Loucy (cell line): ENCODE measurements around the gene CRYZL1.

Experiments used
- H2AFZ ChIP-seq: fragments of 200-600 bp; sonication (generic); 2 replicates; pipeline ENCODE4 v1.6.0; 2016; ENCODE audit warnings: antibody characterized with exemption, mild to moderate bottlenecking, low read length, moderate library complexity
- H3F3A ChIP-seq: fragments of 200-600 bp; 2 replicates; pipeline ENCODE4 v1.6.0; 2016; ENCODE audit warnings: antibody characterized with exemption, low read depth, mild to moderate bottlenecking
- H3K27me3 ChIP-seq: fragments of 200-600 bp; sonication (generic); 2 replicates; pipeline ENCODE4 v1.6.1; 2014; ENCODE audit warnings: low read length, mild to moderate bottlenecking; ENCODE audit not compliant: insufficient read depth, poor library complexity, severe bottlenecking
- H3K36me3 ChIP-seq: fragments of 200-600 bp; sonication (generic); 2 replicates; pipeline ENCODE4 v1.6.1; 2016; ENCODE audit warnings: low read length; ENCODE audit not compliant: insufficient read depth
- H3K4me1 ChIP-seq: fragments of 200-600 bp; sonication (generic); 2 replicates; pipeline ENCODE4 v1.5.1; 2014; ENCODE audit warnings: low read length, mild to moderate bottlenecking; ENCODE audit not compliant: insufficient read depth, poor library complexity, severe bottlenecking
- H3K4me2 ChIP-seq: fragments of 200-600 bp; sonication (generic); 2 replicates; pipeline ENCODE4 v1.6.0; 2014; ENCODE audit warnings: antibody characterized with exemption, low read length, low read depth, mild to moderate bottlenecking; ENCODE audit not compliant: poor library complexity, severe bottlenecking
- H3K4me3 ChIP-seq: fragments of 200-600 bp; sonication (generic); 2 replicates; pipeline ENCODE4 v1.5.1; 2014; ENCODE audit warnings: low read length, mild to moderate bottlenecking, mixed read lengths; ENCODE audit not compliant: poor library complexity, severe bottlenecking
- H3K79me2 ChIP-seq: fragments of 200-600 bp; sonication (generic); 2 replicates; pipeline ENCODE4 v1.6.1; 2014; ENCODE audit warnings: low read length; ENCODE audit not compliant: insufficient read depth
- H3K9ac ChIP-seq: fragments of 200-600 bp; sonication (generic); 2 replicates; pipeline ENCODE4 v1.6.0; 2014; ENCODE audit warnings: mild to moderate bottlenecking, low read depth, low read length, moderate library complexity; ENCODE audit not compliant: poor library complexity, severe bottlenecking
- H3K9me2 ChIP-seq: fragments of 200-600 bp; sonication (generic); replicated peaks from 2 replicates; pipeline ENCODE4 v1.6.1; 2016; ENCODE audit warnings: low read depth, low read length, mixed read lengths
- H3K9me3 ChIP-seq: fragments of 200-600 bp; sonication (generic); 2 replicates; pipeline ENCODE4 v1.6.1; 2014; ENCODE audit warnings: mild to moderate bottlenecking, antibody characterized with exemption, low read length, low read depth; ENCODE audit not compliant: insufficient read depth
- H4K20me1 ChIP-seq: fragments of 200-600 bp; sonication (generic); 2 replicates; pipeline ENCODE4 v1.6.0; 2014; ENCODE audit warnings: antibody characterized with exemption, low read length, mild to moderate bottlenecking; ENCODE audit not compliant: insufficient read depth, poor library complexity, severe bottlenecking
- CTCF ChIP-seq: fragments of 200-600 bp; sonication (generic); conservative IDR thresholded peaks from 2 replicates; pipeline ENCODE4 v1.5.1; 2014; ENCODE audit warnings: mild to moderate bottlenecking, antibody characterized with exemption, low read length
- EZH2phosphoT487 ChIP-seq: fragments of 200-600 bp; IDR thresholded peaks from 2 replicates; pipeline ENCODE4 v1.6.1; 2018; ENCODE audit warnings: antibody characterized with exemption, mild to moderate bottlenecking, moderate library complexity, borderline replicate concordance

Gene CRYZL1

GRCh38 chr21:33561373-33561772 lies 80.2 kb downstream of the CRYZL1 start:
- H3K79me2 ChIP-seq: peaks cover 82% of the 10 kb centered on the region
- TF ChIP-seq EZH2phosphoT487: no peak
- no peak for TF ChIP-seq CTCF
- H3F3A ChIP-seq: no peaks in the 10 kb centered on the region; the same call in 1 of the 2 replicates
- no peak overlapping the region for H3K4me3 ChIP-seq
- no peaks in the 10 kb centered on the region for H3K27me3 ChIP-seq
- no peaks in the 10 kb centered on the region for H3K9me3 ChIP-seq
- H4K20me1 ChIP-seq: peaks cover 68% of the 10 kb centered on the region
- H3K4me2 ChIP-seq: no peak overlapping the region
- no peak overlapping the region for H2AFZ ChIP-seq
- H3K36me3 ChIP-seq: peaks cover 78% of the 10 kb centered on the region
- H3K4me1 ChIP-seq: peaks cover 10% of the 10 kb centered on the region
- no peak overlapping the region for H3K9ac ChIP-seq
- H3K9me2 ChIP-seq: no peaks in the 10 kb centered on the region

- Histone ChIP-seq H4K20me1 (peaks cover 72% of the 10 kb centered on the region), H3K36me3 (peaks cover 81% of the 10 kb centered on the region), H3K27me3 (no peaks in the 10 kb centered on the region)
Measured at GRCh38 chr21:33560965-33561364, 80.6 kb downstream of the CRYZL1 start.

GRCh38 chr21:33559813-33560212 lies 81.7 kb downstream of the CRYZL1 start:
- no peak overlapping the region for H3K9ac ChIP-seq
- H3K27me3 ChIP-seq: no peaks in the 10 kb centered on the region
- H2AFZ ChIP-seq: no peak overlapping the region
- no peaks in the 10 kb centered on the region; the same call in 1 of the 2 replicates for H3F3A ChIP-seq
- no peaks in the 10 kb centered on the region for H3K9me3 ChIP-seq
- peaks cover 92% of the 10 kb centered on the region for H3K79me2 ChIP-seq
- no peaks in the 10 kb centered on the region for H3K9me2 ChIP-seq
- peaks cover 21% of the 10 kb centered on the region for H3K4me1 ChIP-seq
- TF ChIP-seq CTCF (no peak), EZH2phosphoT487 (no peak)
- H4K20me1 ChIP-seq: peaks cover 82% of the 10 kb centered on the region
- no peak overlapping the region for H3K4me2 ChIP-seq
- no peak overlapping the region for H3K4me3 ChIP-seq
- H3K36me3 ChIP-seq: peaks cover 90% of the 10 kb centered on the region

More at GRCh38 chr21:33560965-33561364, 80.6 kb downstream of the CRYZL1 start:
- Histone ChIP-seq H3K4me3 (no peak overlapping the region), H3K79me2 (peaks cover 86% of the 10 kb centered on the region), H3K9me3 (no peaks in the 10 kb centered on the region), H3K4me1 (peaks cover 12% of the 10 kb centered on the region), H3K9ac (no peak overlapping the region), H3K4me2 (no peak overlapping the region), H3K9me2 (no peaks in the 10 kb centered on the region), H2AFZ (no peak overlapping the region), H3F3A (no peaks in the 10 kb centered on the region; the same call in 1 of the 2 replicates)
- TF ChIP-seq EZH2phosphoT487: no peak

- no peak for TF ChIP-seq EZH2phosphoT487
- no peak for TF ChIP-seq CTCF
- no peaks in the 10 kb centered on the region for H3K9me3 ChIP-seq
- H3K36me3 ChIP-seq: peaks cover 93% of the 10 kb centered on the region
- H4K20me1 ChIP-seq: peaks cover 91% of the 10 kb centered on the region
- peaks cover 94% of the 10 kb centered on the region for H3K79me2 ChIP-seq
- H3K4me3 ChIP-seq: no peak overlapping the region
- no peaks in the 10 kb centered on the region for H3K27me3 ChIP-seq
- H3K4me1 ChIP-seq: peaks cover 30% of the 10 kb centered on the region
- H3F3A ChIP-seq: no peaks in the 10 kb centered on the region; the same call in 1 of the 2 replicates
- no peak overlapping the region for H2AFZ ChIP-seq
- no peaks in the 10 kb centered on the region for H3K9me2 ChIP-seq
- no peak overlapping the region for H3K9ac ChIP-seq
- no peak overlapping the region for H3K4me2 ChIP-seq
Measured at GRCh38 chr21:33558777-33559421, 82.6 kb downstream of the CRYZL1 start.
